SK-N-SH (cell line): ENCODE data around the gene SNRPD1. TPM values are rescaled to one million over a fixed set of nuclear protein-coding genes. Genes with fewer than 3 reads are reported as not detected.

Experiments used
- CTCF ChIA-PET: fragments of 300-600, 350-600 bp; formaldehyde crosslinking; extraction: SDS; loops from one replicate; lab custom pipeline; 2021; lab: Yijun Ruan, JAX
- POLR2A ChIA-PET: fragments of 350-600 bp; sonication (Branson Sonifier 250); formaldehyde crosslinking; extraction: SDS; loops from one replicate; lab custom pipeline; 2020; ENCODE audit warnings: antibody characterized with exemption, inconsistent platforms; lab: Yijun Ruan, JAX
- DNase-seq: peaks from one replicate; pipeline ENCODE4 v3.0.0; 2012
- H2AFZ ChIP-seq: fragments of 200-600 bp; sonication (generic); 2 replicates; pipeline ENCODE4 v1.8.1; 2016; ENCODE audit warnings: antibody characterized with exemption, mild to moderate bottlenecking, low read depth
- H3F3A ChIP-seq: fragments of 200-600 bp; sonication (generic); replicated peaks from 2 replicates; pipeline ENCODE3; 2016; ENCODE audit warnings: antibody characterized with exemption, mild to moderate bottlenecking; ENCODE audit not compliant: insufficient read depth
- H3K27ac ChIP-seq, 2 experiments: fragments of 200-500 bp in 1 of 2; fragments of 200-600 bp in 1 of 2; sonication (Bioruptor generic) in 1 of 2; sonication (generic), shearing (Covaris generic) in 1 of 2; 2 replicates each; pipeline versions ENCODE4 v1.5.1 to v1.6.1; 2014 to 2016; ENCODE audit warnings: low read depth in 2 of 2, inconsistent platforms in 1 of 2, low read length in 1 of 2, mild to moderate bottlenecking in 1 of 2, mixed read lengths in 1 of 2
- H3K27me3 ChIP-seq: fragments of 200-600 bp; sonication (generic), shearing (Covaris generic); 2 replicates; pipeline ENCODE4 v1.6.1; 2016; ENCODE audit warnings: mixed run types; ENCODE audit not compliant: insufficient read depth
- H3K36me3 ChIP-seq, 2 experiments: fragments of 200-500 bp in 1 of 2; fragments of 200-600 bp in 1 of 2; sonication (Bioruptor generic) in 1 of 2; sonication (generic) in 1 of 2; replicated peaks in 1 of 2; 2 replicates each; pipeline versions ENCODE3 to v1.5.1; 2014 to 2016; ENCODE audit warnings: low read length in 1 of 2, mild to moderate bottlenecking in 1 of 2; ENCODE audit not compliant: insufficient read depth in 2 of 2, control insufficient read depth in 1 of 2
- H3K4me1 ChIP-seq, 2 experiments: fragments of 200-500 bp in 1 of 2; fragments of 200-600 bp in 1 of 2; sonication (Bioruptor generic) in 1 of 2; sonication (generic), shearing (Covaris generic) in 1 of 2; 2 replicates each; pipeline versions ENCODE4 v1.5.1 to v1.6.1; 2014 to 2016; ENCODE audit warnings: low read depth in 1 of 2, low read length in 1 of 2, mixed run types in 1 of 2; ENCODE audit not compliant: insufficient read depth in 2 of 2, control insufficient read depth in 1 of 2
- H3K4me2 ChIP-seq: fragments of 200-600 bp; sonication (generic), shearing (Covaris generic); 2 replicates; pipeline ENCODE4 v1.6.1; 2017; ENCODE audit warnings: mixed run types
- H3K4me3 ChIP-seq, 2 experiments: fragments of 200-500 bp in 1 of 2; fragments of 200-600 bp in 1 of 2; sonication (Bioruptor generic) in 1 of 2; sonication (generic), shearing (Covaris generic) in 1 of 2; 2 replicates each; pipeline versions ENCODE4 v1.5.1 to v1.8.1; 2014 to 2016; ENCODE audit warnings: low read depth in 2 of 2, inconsistent platforms in 1 of 2, low read length in 1 of 2, mild to moderate bottlenecking in 1 of 2, mixed read lengths in 1 of 2, moderate library complexity in 1 of 2
- H3K79me2 ChIP-seq: fragments of 200-600 bp; sonication (generic); 2 replicates; pipeline ENCODE4 v1.8.1; 2017; ENCODE audit warnings: mild to moderate bottlenecking; ENCODE audit not compliant: insufficient read depth
- H3K9ac ChIP-seq: fragments of 200-600 bp; sonication (generic); 2 replicates; pipeline ENCODE4 v1.6.1; 2017; ENCODE audit warnings: mixed run types
- H3K9me2 ChIP-seq: fragments of 200-600 bp; sonication (generic); 2 replicates; pipeline ENCODE4 v1.6.1; 2017; ENCODE audit warnings: mixed run types
- H3K9me3 ChIP-seq: fragments of 200-600 bp; sonication (generic); 2 replicates; pipeline ENCODE4 v1.6.1; 2017; ENCODE audit warnings: mixed run types, mild to moderate bottlenecking, moderate library complexity
- H4K20me1 ChIP-seq: fragments of 200-600 bp; sonication (generic); 2 replicates; pipeline ENCODE4 v1.6.1; 2017; ENCODE audit warnings: mild to moderate bottlenecking, mixed run types; ENCODE audit not compliant: insufficient read depth
- CHD2 ChIP-seq: fragments of 150-350 bp; IDR thresholded peaks from 2 replicates; pipeline ENCODE4 v1.6.1; 2018; ENCODE audit warnings: low read length; ENCODE audit not compliant: partially characterized antibody
- CTCF ChIP-seq: fragments of 200-600 bp; sonication (generic); IDR thresholded peaks from 2 replicates; pipeline ENCODE4 v1.6.1; 2017; ENCODE audit warnings: antibody characterized with exemption, mild to moderate bottlenecking, moderate library complexity
- FOSL2 ChIP-seq: IDR thresholded peaks from 2 replicates; pipeline ENCODE4 v1.4.0; 2012; ENCODE audit warnings: low read depth, mild to moderate bottlenecking, moderate library complexity, borderline replicate concordance
- FOXJ3 ChIP-seq: sonication (generic); formaldehyde crosslinking; IDR thresholded peaks from 2 replicates; pipeline ENCODE4 v1.5.1; 2020; ENCODE audit warnings: mild to moderate bottlenecking, missing genetic modification reagents
- GABPA ChIP-seq: IDR thresholded peaks from 2 replicates; pipeline ENCODE4 v1.4.0; 2012; ENCODE audit warnings: low read depth, mild to moderate bottlenecking
- GATA2 ChIP-seq: sonication (generic); formaldehyde crosslinking; IDR thresholded peaks from 2 replicates; pipeline ENCODE4 v1.5.0; 2020; ENCODE audit warnings: mild to moderate bottlenecking, missing genetic modification reagents
- JUND ChIP-seq: IDR thresholded peaks from 2 replicates; pipeline ENCODE4 v1.4.0; 2012
- MEF2A ChIP-seq: IDR thresholded peaks from 2 replicates; pipeline ENCODE4 v1.4.0; 2012; ENCODE audit warnings: low read depth, borderline replicate concordance
- MXI1 ChIP-seq: IDR thresholded peaks from 2 replicates; pipeline ENCODE4 v1.6.1; 2012; ENCODE audit warnings: mild to moderate bottlenecking, low read depth, low read length, improper control_type of control experiment
- NFIC ChIP-seq: IDR thresholded peaks from 2 replicates; pipeline ENCODE4 v1.4.0; 2012; ENCODE audit warnings: borderline replicate concordance
- NRF1 ChIP-seq: IDR thresholded peaks from 2 replicates; pipeline ENCODE4 v1.6.1; 2012; ENCODE audit warnings: low read depth, mild to moderate bottlenecking, low read length
- POLR2AphosphoS5 ChIP-seq: IDR thresholded peaks from 2 replicates; pipeline ENCODE4 v1.6.1; 2012; ENCODE audit warnings: low read depth, low read length
- RFX5 ChIP-seq: IDR thresholded peaks from 2 replicates; pipeline ENCODE4 v1.6.1; 2012; ENCODE audit warnings: mild to moderate bottlenecking, improper control_type of control experiment, low read length
- RXRA ChIP-seq: IDR thresholded peaks from 2 replicates; pipeline ENCODE4 v1.4.0; 2012; ENCODE audit warnings: low read depth, mild to moderate bottlenecking, borderline replicate concordance
- YY1 ChIP-seq: IDR thresholded peaks from 2 replicates; pipeline ENCODE4 v1.4.0; 2012; ENCODE audit warnings: low read depth, mild to moderate bottlenecking
- WGBS: methylation state at CpG from one replicate; pipeline ENCODE4 v1.1.6; 2017; ENCODE audit warnings: low lambda C conversion rate; 5-methylcytosine and 5-hydroxymethylcytosine counted together
- polyA plus RNA-seq, 3 experiments: library from polyadenylated mRNA; depleted of rRNA; stranded (reverse); fragments of >200 nt; gene quantifications; 2 replicates each; pipeline ENCODE4 v1.2.3, GENCODE V29; 2012
- TF ChIP-seq, protein P1 (sequence below): IDR thresholded peaks from 2 replicates; pipeline ENCODE4 v1.4.0; 2012; ENCODE audit warnings: low read depth, borderline replicate concordance

SNRPD1 gene
- polyA plus RNA-seq, 1 of the 3 experiments (the other 2 are of a cell fraction), result 24.6 TPM

- Histone ChIP-seq H3K27me3 (no peaks in the 10 kb centered on the region), H3K9me2 (no peaks in the 10 kb centered on the region), H4K20me1 (peaks cover 10% of the 10 kb centered on the region; the same call in 1 of the 2 replicates), H3K9ac (no peak overlapping the region), H2AFZ (no peak overlapping the region), H3K79me2 (peaks cover 79% of the 10 kb centered on the region), H3K27ac (no peak overlapping the region), H3K4me2 (no peak overlapping the region), H3K4me3 (no peak overlapping the region; a peak in 1 of 4 replicates), H3K4me1 (peaks cover 0 to 2% of the 10 kb centered on the region in 2 experiments; a peak in 1 of 4 replicates), H3F3A (peaks cover under 1% of the 10 kb centered on the region), H3K36me3 (peaks cover 0 to 14% of the 10 kb centered on the region in 2 experiments), H3K9me3 (no peaks in the 10 kb centered on the region)
- CTCF ChIA-PET, result interaction anchor here (1.8 kb wide), 1 partner anchor 18 kb away, joined by 4 read pairs; the partner anchor contains the start of gene SNRPD1
- 100% methylated on average over 3 of the region's 7 CpGs for WGBS
- TF ChIP-seq RFX5, result no peak
- no peak for TF ChIP-seq FOSL2
- TF ChIP-seq POLR2AphosphoS5, result no peak
- 0 out of 2 replicates have a peak, but pooled peaks have one; percentile 6 for TF ChIP-seq CTCF
- DNase-seq, result no peak
- POLR2A ChIA-PET, result interaction anchor here (0.7 kb wide), 1 partner anchor 21 kb away, joined by 3 read pairs; no protein-coding TSS in a partner anchor
These were observed 18.4 kb upstream of the SNRPD1 start for GRCh38 chr18:21593540-21594257.

- H2AFZ ChIP-seq, result no peak overlapping the region
- DNase-seq, result no peak
- WGBS, result 100% methylated on average over 1 of the region's 1 CpG
- peaks cover 23% of the 10 kb centered on the region for H3F3A ChIP-seq
- peaks cover 10% of the 10 kb centered on the region; the same call in 1 of the 2 replicates for H4K20me1 ChIP-seq
- H3K4me1 ChIP-seq, result peaks cover 3 to 7% of the 10 kb centered on the region in 2 experiments; a peak in 2 of 4 replicates
- POLR2A ChIA-PET, result no interaction called here
- no peak overlapping the region for H3K9ac ChIP-seq
- H3K4me3 ChIP-seq, result no peak overlapping the region
- H3K27ac ChIP-seq, result no peak overlapping the region
- no peaks in the 10 kb centered on the region for H3K27me3 ChIP-seq
- H3K36me3 ChIP-seq, result peaks cover 0 to 8% of the 10 kb centered on the region in 2 experiments
- H3K9me3 ChIP-seq, result no peaks in the 10 kb centered on the region
- H3K4me2 ChIP-seq, result no peak overlapping the region
- CTCF ChIA-PET, result interaction anchor here (1.1 to 1.6 kb wide), 3 partner anchors 14 to 51 kb away, joined by 3 to 4 read pairs (median 3); no protein-coding TSS in a partner anchor
- H3K9me2 ChIP-seq, result no peaks in the 10 kb centered on the region
- peaks cover 65% of the 10 kb centered on the region for H3K79me2 ChIP-seq
- TF ChIP-seq YY1 (no peak), GABPA (no peak), NRF1 (no peak), JUND (no peak), GATA2 (no peak), NFIC (no peak), RXRA (no peak), MXI1 (no peak), CTCF (no peak), MEF2A (no peak), FOXJ3 (CRISPR knock-in tag) (no peak), CHD2 (no peak), RFX5 (no peak)
- TF ChIP-seq, protein P1, sequence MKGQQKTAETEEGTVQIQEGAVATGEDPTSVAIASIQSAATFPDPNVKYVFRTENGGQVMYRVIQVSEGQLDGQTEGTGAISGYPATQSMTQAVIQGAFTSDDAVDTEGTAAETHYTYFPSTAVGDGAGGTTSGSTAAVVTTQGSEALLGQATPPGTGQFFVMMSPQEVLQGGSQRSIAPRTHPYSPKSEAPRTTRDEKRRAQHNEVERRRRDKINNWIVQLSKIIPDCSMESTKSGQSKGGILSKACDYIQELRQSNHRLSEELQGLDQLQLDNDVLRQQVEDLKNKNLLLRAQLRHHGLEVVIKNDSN, result no peak
- TF ChIP-seq, all 33 proteins: peak for 0
These were observed 14.5 kb upstream of the SNRPD1 start for GRCh38 chr18:21597620-21598019.
